GM12872 (cell line): ENCODE data around the gene IER5.

Experiments used
- CTCF ChIP-seq: IDR thresholded peaks from 3 replicates; pipeline ENCODE4 v1.5.1; 2011; ENCODE audit warnings: low read depth, mild to moderate bottlenecking, low read length, moderate library complexity; ENCODE audit not compliant: insufficient read depth

The IER5 gene

GRCh38 chr1:181101581-181102226 lies 13.2 kb downstream of the IER5 start:
- TF ChIP-seq CTCF, result no peak

GRCh38 chr1:181102841-181103240 lies 14.3 kb downstream of the IER5 start:
- no peak for TF ChIP-seq CTCF

- no peak for TF ChIP-seq CTCF
Observed at GRCh38 chr1:181103399-181103798, 14.9 kb downstream of the IER5 start.

- TF ChIP-seq CTCF, result peak; percentile 40; the same call in 2 of the 3 replicates
Observed at GRCh38 chr1:181104042-181104789, 15.7 kb downstream of the IER5 start.

GRCh38 chr1:181104790-181105133 lies 16.3 kb downstream of the IER5 start:
- 0 out of 3 replicates have a peak, but pooled peaks have one; percentile 0 for TF ChIP-seq CTCF

- TF ChIP-seq CTCF, result no peak
Observed at GRCh38 chr1:181105134-181106021, 16.9 kb downstream of the IER5 start.

- TF ChIP-seq CTCF, result no peak
Observed at GRCh38 chr1:181106022-181106312, 17.5 kb downstream of the IER5 start.
